Measurements from ENCODE around the gene BLOC1S5. TPM values are rescaled to one million over a fixed set of nuclear protein-coding genes. Genes with fewer than 3 reads are reported as not detected.

The BLOC1S5 gene
- total RNA-seq (2016; rRNA removed; fragmentation: Illumina TruSeq; extraction: Trizol) (41.5 and 63.5 TPM in 2 replicates), polyA plus RNA-seq (2011; rRNA removed) (8.5 and 10.5 TPM in 2 replicates), polyA minus RNA-seq (2011; rRNA and poly(A)+ RNA removed; ENCODE audit: low replicate concordance) (1.4 and 3.1 TPM in 2 replicates), Bru-seq, nascent RNA (percentile 87 among the genes with signal in this experiment), BruChase-seq, experiment 1, labeled RNA remaining after a 6-hour chase (percentile 96 among the genes with signal in this experiment), BruChase-seq, experiment 2, labeled RNA remaining after a 2-hour chase (percentile 96 among the genes with signal in this experiment)
- 11.2 and 12.1 TPM in 2 replicates for total RNA-seq (2016; cell fraction: cytosol; rRNA removed; fragmentation: Illumina TruSeq; extraction: Trizol; ENCODE audit: low read depth)
- total RNA-seq (2016; cell fraction: insoluble cytoplasmic fraction; rRNA removed; fragmentation: Illumina TruSeq; extraction: Trizol): 40.0 and 66.3 TPM in 2 replicates
- total RNA-seq (2016; cell fraction: membrane; rRNA removed; fragmentation: Illumina TruSeq; extraction: Trizol): 32.2 and 33.6 TPM in 2 replicates
- 22.8 and 26.5 TPM in 2 replicates for total RNA-seq (2016; cell fraction: nucleus; rRNA removed; fragmentation: Illumina TruSeq; extraction: Trizol)
- polyA plus RNA-seq (2011; cell fraction: cytosol; rRNA removed): 5.3 and 9.2 TPM in 2 replicates
- polyA plus RNA-seq (2011; cell fraction: nucleus; rRNA removed): 1.9 and 2.2 TPM in 2 replicates
- 15.3 and 19.3 TPM in 2 replicates for polyA plus RNA-seq (2012)
- polyA plus RNA-seq (2016; cell fraction: cytosol; fragmentation: Illumina TruSeq; extraction: Trizol; ENCODE audit: low read depth): 6.5 and 6.7 TPM in 2 replicates
- polyA plus RNA-seq (2016; cell fraction: insoluble cytoplasmic fraction; fragmentation: Illumina TruSeq; extraction: Trizol; ENCODE audit: low read depth): 46.8 and 46.9 TPM in 2 replicates
- 16.1 and 17.3 TPM in 2 replicates for polyA plus RNA-seq (2016; cell fraction: membrane; fragmentation: Illumina TruSeq; extraction: Trizol; ENCODE audit: low read depth)
- 15.0 and 16.2 TPM in 2 replicates for polyA plus RNA-seq (2016; cell fraction: nucleus; fragmentation: Illumina TruSeq; extraction: Trizol; ENCODE audit: insufficient read depth, low read depth)
- polyA minus RNA-seq (2011; cell fraction: cytosol; rRNA and poly(A)+ RNA removed): 7.6 and 10.1 TPM in 2 replicates
- polyA minus RNA-seq (2011; cell fraction: nucleus; rRNA and poly(A)+ RNA removed): 20.7 and 27.4 TPM in 2 replicates
- long read RNA-seq, experiment 1, transcript BLOC1S5-202 (5 exons, 2,684 nt): major isoform, 32 of 43 reads
- long read RNA-seq, experiment 1, partial matches to known transcripts: 1 of 43 reads
- long read RNA-seq, experiment 1, other reads (novel, unspliced or antisense): 5 of 43 reads
- long read RNA-seq, experiment 2, transcript BLOC1S5-202 (5 exons, 2,684 nt): major isoform, 7 of 12 reads
- long read RNA-seq, experiment 2, partial matches to known transcripts: 0 of 12 reads
- long read RNA-seq, experiment 2, other reads (novel, unspliced or antisense): 3 of 12 reads

- H4K20me1 ChIP-seq (ENCODE audit: insufficient read depth, low read length): no peaks in the 10 kb centered on the region
- peak within 1 kb of the TSS; percentile 85 for H3K27ac ChIP-seq (ENCODE audit: extremely low read length, insufficient read depth, low read length)
- WGBS (ENCODE audit: low lambda C conversion rate): 2% methylated on average over 30 of the region's 64 CpGs
- intact Hi-C loops (cut with micrococcal nuclease; ENCODE audit: unreplicated experiment): loop anchor here (1.0 to 5.0 kb wide), 5 partner anchors 21 to 152 kb away; partner anchors contain the start of genes EEF1E1 and TXNDC5
- H3K4me3 ChIP-seq (replicated peaks in 1 of 3; ENCODE audit: insufficient read depth in 1 of 3, low read depth in 2 of 3, low read length in 3 of 3): peak within 1 kb of the TSS; percentile 74 to 93 (median 92)
- FAIRE-seq (peak; percentile 82), DNase-seq (ENCODE audit: low spot score) (peak; percentile 99), ATAC-seq (peak; percentile 95)
- peak within 1 kb of the TSS; percentile 84 for H3K4me2 ChIP-seq (ENCODE audit: low read depth, low read length)
- ChIA-PET POLR2A (interaction anchor here (0.7 to 3.9 kb wide), 18 partner anchors 10 to 516 kb away, joined by 3 to 110 read pairs (median 4); partner anchors contain the start of gene EEF1E1), CTCF (ENCODE audit: low intra/inter-chr PET ratio, low total read pairs) (interaction anchor here (1.3 kb wide), 1 partner anchor 21 kb away, joined by 5 read pairs; no protein-coding TSS in a partner anchor)
- peak within 1 kb of the TSS; percentile 84 for H3K9ac ChIP-seq (ENCODE audit: insufficient read depth, low read depth, low read length)
- H3K36me3 ChIP-seq (replicated peaks in 1 of 2; ENCODE audit: control insufficient read depth in 1 of 2, insufficient read depth in 2 of 2, low read length in 2 of 2): peaks cover 2 to 20% of the 10 kb centered on the region in 2 experiments; a peak in 3 of 5 replicates
- H3K4me1 ChIP-seq (ENCODE audit: insufficient read depth, low read length): peaks cover 39% of the 10 kb centered on the region
- BruUV-seq (replicated peaks): TSS peak; percentile 61
- H3K27me3 ChIP-seq (ENCODE audit: control insufficient read depth in 1 of 2, insufficient read depth in 2 of 2, low read length in 2 of 2): no peaks in the 10 kb centered on the region; a peak in 1 of 5 replicates
- H3K9me3 ChIP-seq (ENCODE audit: low read length): no peaks in the 10 kb centered on the region
- peak within 1 kb of the TSS; percentile 84 for H2AFZ ChIP-seq (ENCODE audit: low read length)
- in situ Hi-C loops (cut with HindIII; ENCODE audit: extremely low pct_ligation_motif_present, low pct_unique_long_range_greater_than_20kb): loop anchor here (10.0 kb wide), 1 partner anchor 339 kb away; the partner anchor contains the start of gene BMP6
- H3K79me2 ChIP-seq (ENCODE audit: insufficient read depth, low read length): peaks cover 14% of the 10 kb centered on the region
- TF ChIP-seq, protein P1, sequence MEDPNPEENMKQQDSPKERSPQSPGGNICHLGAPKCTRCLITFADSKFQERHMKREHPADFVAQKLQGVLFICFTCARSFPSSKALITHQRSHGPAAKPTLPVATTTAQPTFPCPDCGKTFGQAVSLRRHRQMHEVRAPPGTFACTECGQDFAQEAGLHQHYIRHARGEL (CRISPR knock-in tag; IDR thresholded peaks at IDR 0.05): peak; percentile 77; the same call in 1 of the 2 replicates
- TF ChIP-seq ZNF20 (CRISPR knock-in tag; IDR thresholded peaks at IDR 0.05) (0 out of 2 replicates have a peak, but pooled peaks have one; percentile 1), SALL1 (CRISPR knock-in tag; IDR thresholded peaks at IDR 0.05) (peak; percentile 89), ZNF629 (CRISPR knock-in tag; conservative IDR thresholded peaks at IDR 0.05) (peak; percentile 28; the same call in 1 of the 2 replicates), ETV6 (CRISPR knock-in tag; conservative IDR thresholded peaks at IDR 0.05) (peak; percentile 83), GZF1 (CRISPR knock-in tag; IDR thresholded peaks at IDR 0.05) (no peak), IKZF1 (IDR thresholded peaks at IDR 0.05) (no peak), SP1 (IDR thresholded peaks at IDR 0.05) (no peak), SP1 (CRISPR knock-in tag; IDR thresholded peaks at IDR 0.05) (peak; percentile 55; the same call in 1 of the 2 replicates), KLF16 (CRISPR knock-in tag; IDR thresholded peaks at IDR 0.05) (peak in 1 of 2 experiments; percentile 98; a peak in 2 of 4 replicates), MTF2 (CRISPR knock-in tag; IDR thresholded peaks at IDR 0.05; ENCODE audit: borderline replicate concordance) (no peak), PHF20 (CRISPR knock-in tag; IDR thresholded peaks at IDR 0.05) (peak; percentile 94)
- TF ChIP-seq, protein P2, sequence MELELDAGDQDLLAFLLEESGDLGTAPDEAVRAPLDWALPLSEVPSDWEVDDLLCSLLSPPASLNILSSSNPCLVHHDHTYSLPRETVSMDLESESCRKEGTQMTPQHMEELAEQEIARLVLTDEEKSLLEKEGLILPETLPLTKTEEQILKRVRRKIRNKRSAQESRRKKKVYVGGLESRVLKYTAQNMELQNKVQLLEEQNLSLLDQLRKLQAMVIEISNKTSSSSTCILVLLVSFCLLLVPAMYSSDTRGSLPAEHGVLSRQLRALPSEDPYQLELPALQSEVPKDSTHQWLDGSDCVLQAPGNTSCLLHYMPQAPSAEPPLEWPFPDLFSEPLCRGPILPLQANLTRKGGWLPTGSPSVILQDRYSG (CRISPR knock-in tag; IDR thresholded peaks at IDR 0.05): no peak; the same call in 1 of the 2 replicates
- TF ChIP-seq, protein P3, sequence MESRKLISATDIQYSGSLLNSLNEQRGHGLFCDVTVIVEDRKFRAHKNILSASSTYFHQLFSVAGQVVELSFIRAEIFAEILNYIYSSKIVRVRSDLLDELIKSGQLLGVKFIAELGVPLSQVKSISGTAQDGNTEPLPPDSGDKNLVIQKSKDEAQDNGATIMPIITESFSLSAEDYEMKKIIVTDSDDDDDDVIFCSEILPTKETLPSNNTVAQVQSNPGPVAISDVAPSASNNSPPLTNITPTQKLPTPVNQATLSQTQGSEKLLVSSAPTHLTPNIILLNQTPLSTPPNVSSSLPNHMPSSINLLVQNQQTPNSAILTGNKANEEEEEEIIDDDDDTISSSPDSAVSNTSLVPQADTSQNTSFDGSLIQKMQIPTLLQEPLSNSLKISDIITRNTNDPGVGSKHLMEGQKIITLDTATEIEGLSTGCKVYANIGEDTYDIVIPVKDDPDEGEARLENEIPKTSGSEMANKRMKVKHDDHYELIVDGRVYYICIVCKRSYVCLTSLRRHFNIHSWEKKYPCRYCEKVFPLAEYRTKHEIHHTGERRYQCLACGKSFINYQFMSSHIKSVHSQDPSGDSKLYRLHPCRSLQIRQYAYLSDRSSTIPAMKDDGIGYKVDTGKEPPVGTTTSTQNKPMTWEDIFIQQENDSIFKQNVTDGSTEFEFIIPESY (CRISPR knock-in tag; IDR thresholded peaks at IDR 0.05): no peak
Observed at GRCh38 chr6:8063761-8064637, at the start of gene BLOC1S5. Gene BLOC1S5 (minus strand): TSS chr6:8064389. CDS start chr6:8064376, 13 bp downstream.
